GM18861 (cell line): ENCODE data around the gene TMEM11.

Experiments
- ATAC-seq: cut with Tn5 transposase; IDR thresholded peaks from one replicate; pipeline ENCODE4 v1.9.1; 2021; ENCODE audit not compliant: unreplicated experiment

The TMEM11 gene

GRCh38 chr17:21163101-21163500 lies 50.9 kb downstream of the TMEM11 start:
- ATAC-seq, result no peak

- ATAC-seq, result no peak
Observed at GRCh38 chr17:21162394-21162775, 51.6 kb downstream of the TMEM11 start.

DNA sequence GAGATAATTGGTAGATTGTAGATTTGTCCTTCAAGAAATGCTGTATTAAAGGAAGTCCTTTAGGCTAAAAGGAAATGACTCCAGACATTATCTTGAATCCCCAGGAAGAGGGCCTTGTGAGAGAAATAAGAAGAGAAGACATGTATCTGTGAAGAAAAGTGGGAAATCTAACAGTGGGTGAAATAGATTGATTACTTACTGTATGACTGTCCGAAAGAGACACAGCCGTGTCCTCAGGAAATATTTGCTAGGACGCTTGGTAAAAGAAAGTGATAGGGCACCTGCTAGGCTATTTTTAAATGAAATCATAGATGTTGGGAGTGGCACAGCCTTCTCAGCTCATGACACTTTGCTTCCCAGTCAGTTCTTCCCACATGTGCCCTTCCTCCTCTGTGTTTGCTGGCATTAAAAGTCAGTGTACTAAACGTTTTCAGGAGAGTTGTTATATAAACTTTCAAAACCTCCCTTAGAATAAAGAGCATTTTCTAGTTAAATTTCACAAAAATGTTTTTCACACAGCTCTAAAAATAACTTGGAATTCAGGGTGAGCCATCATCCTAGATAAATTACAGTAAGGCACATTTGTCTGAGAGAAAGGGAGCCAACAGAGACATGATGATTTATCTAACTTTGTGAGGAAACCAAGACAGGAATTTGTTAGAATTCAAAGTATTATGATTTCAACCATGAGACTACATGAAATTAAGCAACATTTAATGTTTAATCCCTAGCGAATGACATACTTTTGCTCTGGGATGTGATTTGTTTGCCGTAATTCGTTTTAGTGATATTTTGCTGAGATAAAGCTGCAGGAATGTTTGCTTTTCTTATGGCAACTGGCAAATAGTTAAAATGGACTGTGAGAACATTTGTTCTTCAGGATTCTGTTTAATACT lies 52.2 kb downstream of the TMEM11 start:
- ATAC-seq, result no peak

- ATAC-seq, result no peak
Observed at GRCh38 chr17:21160401-21160800, 53.6 kb downstream of the TMEM11 start.

GRCh38 chr17:21157586-21158370 lies 56.2 kb downstream of the TMEM11 start:
- ATAC-seq, result no peak

DNA sequence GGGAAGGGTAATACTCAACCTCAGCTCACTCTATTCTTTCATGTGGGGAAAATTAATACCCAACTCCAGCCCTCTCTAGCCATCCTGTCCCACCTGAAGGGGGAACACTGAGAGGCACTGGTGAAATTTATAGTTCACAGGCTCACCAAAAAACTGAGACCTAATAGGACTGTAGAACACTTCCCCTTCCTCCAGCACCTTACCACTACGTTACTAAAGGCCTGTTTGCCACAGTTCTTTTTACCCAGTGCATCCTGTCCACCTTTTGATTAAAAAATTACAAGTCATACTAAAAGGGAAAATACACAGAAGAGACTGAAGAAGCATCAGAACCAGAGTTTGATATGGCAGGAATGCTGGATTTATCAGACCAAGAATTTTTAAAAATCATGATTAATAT lies 61.2 kb downstream of the TMEM11 start:
- no peak for ATAC-seq

DNA sequence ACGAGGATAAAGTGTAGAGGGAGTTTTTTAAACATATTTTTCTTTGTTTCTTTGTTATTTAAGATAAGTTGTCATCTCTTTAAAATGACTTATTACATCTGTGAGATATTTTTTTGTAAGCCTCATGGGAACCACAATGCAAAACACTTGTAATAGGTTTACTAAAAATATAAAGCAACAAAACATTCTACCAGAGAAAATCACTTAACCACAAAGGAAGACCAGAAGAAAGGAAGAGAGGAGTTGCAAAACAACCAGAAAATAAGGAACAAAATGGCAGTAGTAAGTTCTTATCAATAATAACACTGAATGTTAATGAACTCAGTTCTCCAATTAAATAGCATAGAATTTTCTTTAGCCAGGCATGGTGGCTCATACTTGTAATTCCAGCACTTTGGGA lies 64.3 kb downstream of the TMEM11 start:
- ATAC-seq, result no peak
